Spinal cord (tissue), 10 donors: ENCODE measurements around the gene CAV1. TPM values are rescaled to one million over a fixed set of nuclear protein-coding genes. Genes with fewer than 3 reads are reported as not detected.
A peak's percentile ranks its signal among the peaks of the same experiment; 100 is the strongest.

ENCODE experiments used
- DNase-seq, 6 donors: peaks; one replicate each; pipeline versions ENCODE4 v3.0.0 to v3.0.0-alpha.2; 2013 to 2015; ENCODE audit warnings: low spot score in 6 of 6, low read depth in 4 of 6
- H3K27ac ChIP-seq: one replicate; pipeline ENCODE4 v1.5.1; 2013; ENCODE audit warnings: low read depth, low read length, control low read depth
- H3K27me3 ChIP-seq: one replicate; pipeline ENCODE4 v1.6.1; 2013; ENCODE audit warnings: low read length; ENCODE audit not compliant: control insufficient read depth, insufficient read depth
- H3K36me3 ChIP-seq: one replicate; pipeline ENCODE4 v1.6.1; 2013; ENCODE audit warnings: low read length; ENCODE audit not compliant: control insufficient read depth, insufficient read depth
- H3K4me1 ChIP-seq: one replicate; pipeline ENCODE4 v1.6.1; 2013; ENCODE audit warnings: low read length; ENCODE audit not compliant: control insufficient read depth, insufficient read depth
- H3K4me3 ChIP-seq: one replicate; pipeline ENCODE4 v1.5.1; 2013; ENCODE audit warnings: low read depth, low read length, control low read depth
- H3K9me3 ChIP-seq: one replicate; pipeline ENCODE4 v1.6.1; 2013; ENCODE audit warnings: low read length; ENCODE audit not compliant: control insufficient read depth, insufficient read depth
- WGBS: methylation state at CpG from one replicate; pipeline ENCODE4 v1.1.5; 2013; ENCODE audit warnings: missing lambda C conversion rate; ENCODE audit not compliant: insufficient coverage; 5-methylcytosine and 5-hydroxymethylcytosine counted together
- polyA plus RNA-seq, 2 donors: library from polyadenylated mRNA; unstranded; fragments of 120-200 nt; gene quantifications; one replicate each; pipeline ENCODE4 v1.2.1, GENCODE V29; 2013; ENCODE audit not compliant: insufficient read length in 2 of 2
- total RNA-seq, 2 donors: library from RNA; depleted of rRNA in 1 of 2; stranded (reverse); fragments of 120-200 nt in 1 of 2; fragments of >200 nt in 1 of 2; gene quantifications; one replicate each; pipeline versions ENCODE4 v1.2.3 to v1.2.4, GENCODE V29; 2013 to 2014
- donor health status: healthy.

The CAV1 gene
- total and polyA plus RNA-seq, 4 donors: 27.0 to 74.4 (median 54.5) TPM

DNA sequence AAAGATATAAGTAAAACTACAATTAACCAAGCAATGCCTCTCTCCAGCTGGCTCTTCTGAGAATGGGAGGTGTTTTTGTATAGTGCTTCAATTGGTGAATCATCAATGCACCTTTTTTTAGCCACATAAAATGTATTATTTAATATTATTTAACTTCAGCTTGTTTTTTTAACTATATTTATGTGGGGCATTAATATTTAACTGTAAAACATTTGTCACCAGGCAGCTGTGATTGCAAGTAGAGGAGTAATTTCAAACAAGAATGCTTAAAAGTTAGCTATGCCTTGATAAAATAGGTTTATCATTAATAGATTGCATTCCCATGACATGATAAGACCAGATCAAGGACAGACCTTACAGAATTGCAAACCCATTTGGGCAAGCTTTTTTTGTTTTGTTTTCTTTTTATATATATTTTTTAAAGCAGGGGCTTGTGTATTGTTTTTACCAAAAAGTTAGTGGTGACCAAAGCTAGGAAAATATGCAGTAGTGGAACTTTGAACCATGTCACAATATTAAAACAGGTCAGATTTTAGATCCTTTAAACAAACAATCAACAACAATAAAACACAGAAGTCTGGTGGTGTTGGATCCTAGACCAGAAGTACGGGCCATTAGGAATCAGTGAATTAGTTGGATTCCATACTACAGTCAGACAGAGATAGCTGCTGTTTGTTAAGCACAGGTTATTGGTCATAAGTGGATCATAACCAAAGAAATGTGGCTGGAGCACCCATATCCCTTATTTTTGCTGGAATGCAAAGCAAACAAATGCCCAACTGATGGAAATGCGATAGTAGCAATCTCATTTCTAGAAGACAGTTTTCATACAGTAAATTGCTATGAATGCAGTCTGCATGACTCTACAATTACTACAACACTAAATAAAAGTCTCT is 22.4 kb upstream of the CAV1 start:
- peaks cover 14% of the 10 kb centered on the region for H3K4me1 ChIP-seq
- no peak overlapping the region for H3K27ac ChIP-seq
- no peak overlapping the region for H3K4me3 ChIP-seq
- H3K36me3 ChIP-seq: no peaks in the 10 kb centered on the region
- no peak for DNase-seq
- no peaks in the 10 kb centered on the region for H3K9me3 ChIP-seq
- peaks cover 15% of the 10 kb centered on the region for H3K27me3 ChIP-seq
- no CpG with 5 or more reads among the region's 2 CpGs for WGBS

DNA sequence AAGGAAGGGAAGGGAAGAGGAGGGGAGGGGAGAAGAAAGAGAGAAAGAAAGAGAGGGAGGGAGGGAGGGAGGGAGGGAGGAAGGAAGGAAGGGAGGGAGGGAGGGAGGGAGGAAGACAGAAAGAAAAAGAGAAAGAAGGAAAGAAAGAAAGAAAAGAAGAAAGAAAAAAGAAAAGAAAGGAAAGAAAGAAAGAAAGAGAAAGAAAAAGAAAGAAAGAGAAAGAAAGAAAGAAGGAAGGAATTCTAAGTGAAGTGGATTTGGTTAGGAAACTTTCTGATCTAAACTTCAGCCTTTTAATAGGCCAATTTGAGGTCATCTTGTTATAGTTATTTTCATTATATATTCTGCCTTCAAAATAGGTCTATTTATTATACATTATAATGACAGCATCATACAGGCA is 21.0 kb upstream of the CAV1 start:
- H3K27ac ChIP-seq: no peak overlapping the region
- no peak for DNase-seq
- H3K4me3 ChIP-seq: no peak overlapping the region

DNA sequence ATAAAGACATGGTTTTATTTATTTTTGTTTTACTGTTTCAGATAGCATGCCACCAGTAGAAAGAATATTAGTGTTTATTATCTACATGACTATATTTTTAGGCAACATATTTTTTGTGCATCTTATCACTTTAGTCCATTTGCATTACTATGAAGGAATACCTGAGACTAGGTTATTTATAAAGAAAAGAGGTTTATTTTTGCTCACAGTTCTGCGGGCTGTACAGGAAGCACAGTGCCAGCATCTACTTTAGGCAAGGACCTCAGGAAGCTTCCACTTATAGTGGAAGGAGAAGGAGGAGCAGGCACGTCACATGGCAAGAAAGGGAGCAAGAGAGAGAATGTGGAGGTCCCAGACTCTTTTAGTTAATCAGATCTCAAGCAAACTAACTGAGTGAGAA is 19.6 kb upstream of the CAV1 start:
- DNase-seq: no peak
- Histone ChIP-seq H3K36me3 (no peaks in the 10 kb centered on the region), H3K27me3 (peaks cover 8% of the 10 kb centered on the region), H3K4me1 (peaks cover 4% of the 10 kb centered on the region), H3K27ac (no peak overlapping the region), H3K4me3 (no peak overlapping the region), H3K9me3 (no peaks in the 10 kb centered on the region)
- 100% methylated on average over 1 of the region's 2 CpGs for WGBS

More for the DNA sequence above, 21.0 kb upstream of the CAV1 start:
- no peaks in the 10 kb centered on the region for H3K9me3 ChIP-seq
- no peaks in the 10 kb centered on the region for H3K36me3 ChIP-seq
- H3K27me3 ChIP-seq: peaks cover 15% of the 10 kb centered on the region
- peaks cover 14% of the 10 kb centered on the region for H3K4me1 ChIP-seq

DNA sequence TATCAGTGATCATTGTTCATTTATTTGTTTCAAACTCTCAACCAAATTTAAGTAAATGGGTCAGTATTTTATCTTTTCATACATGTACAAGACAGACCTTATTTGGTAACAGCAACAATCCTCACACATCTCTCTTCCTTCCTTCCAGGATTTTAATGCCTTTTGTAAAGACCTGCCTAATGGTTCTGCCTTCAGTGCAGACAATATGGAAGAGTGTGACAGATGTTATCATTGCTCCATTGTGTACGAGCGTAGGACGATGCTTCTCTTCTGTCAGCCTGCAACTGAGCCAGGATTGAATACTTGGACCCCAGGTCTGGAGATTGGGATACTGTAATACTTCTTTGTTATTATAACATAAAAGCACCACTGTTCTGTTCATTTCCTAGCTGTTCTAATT is 19.0 kb upstream of the CAV1 start:
- H3K4me1 ChIP-seq: no peaks in the 10 kb centered on the region
- H3K27me3 ChIP-seq: peaks cover 3% of the 10 kb centered on the region
- no peak overlapping the region for H3K4me3 ChIP-seq
- no CpG with 5 or more reads among the region's 3 CpGs for WGBS
- DNase-seq: peak in 1 of 6 donors; percentile 17
- no peaks in the 10 kb centered on the region for H3K9me3 ChIP-seq
- H3K27ac ChIP-seq: no peak overlapping the region
- no peaks in the 10 kb centered on the region for H3K36me3 ChIP-seq

DNA sequence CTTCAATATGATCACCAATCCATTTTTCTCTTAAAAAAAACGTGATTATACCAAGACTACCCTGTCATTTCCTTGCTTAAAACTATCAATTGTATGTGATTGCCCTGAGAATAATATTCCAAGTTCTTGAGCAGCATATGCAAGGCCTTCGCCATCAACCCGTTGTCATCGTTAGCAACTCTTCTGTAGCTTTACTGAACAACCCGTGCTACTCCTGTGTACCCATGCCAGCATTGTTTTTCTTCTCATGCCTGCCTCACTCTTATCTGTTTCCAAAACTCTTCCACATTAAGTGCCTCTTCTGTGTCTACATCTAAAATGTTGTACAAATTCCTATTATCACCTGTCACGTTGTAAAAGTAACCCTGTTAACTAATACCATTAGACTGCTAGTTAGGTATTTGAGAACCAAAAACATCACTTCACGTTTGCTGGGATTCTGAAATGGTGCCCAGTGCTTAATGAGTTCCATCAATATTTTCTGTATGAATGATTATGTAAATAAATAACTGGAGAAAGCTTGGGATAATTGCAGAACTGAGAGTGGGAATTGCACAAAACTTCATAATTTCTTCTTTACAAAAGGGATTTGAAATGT is 14.8 kb upstream of the CAV1 start:
- no peak overlapping the region for H3K27ac ChIP-seq
- H3K4me3 ChIP-seq: no peak overlapping the region
- H3K4me1 ChIP-seq: no peaks in the 10 kb centered on the region
- no peaks in the 10 kb centered on the region for H3K27me3 ChIP-seq
- no peaks in the 10 kb centered on the region for H3K36me3 ChIP-seq
- WGBS: 97% methylated on average over 4 of the region's 7 CpGs
- DNase-seq: no peak
- no peaks in the 10 kb centered on the region for H3K9me3 ChIP-seq

DNA sequence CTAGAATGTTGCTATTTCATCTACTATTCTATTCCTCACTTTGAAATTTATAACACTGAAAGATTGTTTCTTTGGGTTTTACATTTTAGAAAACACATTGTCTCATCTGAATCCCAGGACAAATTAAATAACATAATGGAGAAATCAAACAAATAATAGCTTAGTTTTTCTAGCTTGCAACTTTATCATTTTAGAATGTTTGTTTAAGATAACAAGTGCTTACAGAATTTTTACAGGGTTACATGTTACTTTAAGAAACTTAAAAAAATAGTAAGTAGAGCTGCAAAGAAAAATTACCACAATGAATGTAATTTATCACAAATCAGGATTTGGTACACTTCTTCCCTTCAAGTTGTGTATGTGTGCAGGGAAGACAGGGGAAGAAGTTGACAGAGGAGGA is 14.0 kb upstream of the CAV1 start:
- no peaks in the 10 kb centered on the region for H3K4me1 ChIP-seq
- no peaks in the 10 kb centered on the region for H3K9me3 ChIP-seq
- no peaks in the 10 kb centered on the region for H3K36me3 ChIP-seq
- H3K4me3 ChIP-seq: no peak overlapping the region
- no peak overlapping the region for H3K27ac ChIP-seq
- DNase-seq: no peak
- no peaks in the 10 kb centered on the region for H3K27me3 ChIP-seq

DNA sequence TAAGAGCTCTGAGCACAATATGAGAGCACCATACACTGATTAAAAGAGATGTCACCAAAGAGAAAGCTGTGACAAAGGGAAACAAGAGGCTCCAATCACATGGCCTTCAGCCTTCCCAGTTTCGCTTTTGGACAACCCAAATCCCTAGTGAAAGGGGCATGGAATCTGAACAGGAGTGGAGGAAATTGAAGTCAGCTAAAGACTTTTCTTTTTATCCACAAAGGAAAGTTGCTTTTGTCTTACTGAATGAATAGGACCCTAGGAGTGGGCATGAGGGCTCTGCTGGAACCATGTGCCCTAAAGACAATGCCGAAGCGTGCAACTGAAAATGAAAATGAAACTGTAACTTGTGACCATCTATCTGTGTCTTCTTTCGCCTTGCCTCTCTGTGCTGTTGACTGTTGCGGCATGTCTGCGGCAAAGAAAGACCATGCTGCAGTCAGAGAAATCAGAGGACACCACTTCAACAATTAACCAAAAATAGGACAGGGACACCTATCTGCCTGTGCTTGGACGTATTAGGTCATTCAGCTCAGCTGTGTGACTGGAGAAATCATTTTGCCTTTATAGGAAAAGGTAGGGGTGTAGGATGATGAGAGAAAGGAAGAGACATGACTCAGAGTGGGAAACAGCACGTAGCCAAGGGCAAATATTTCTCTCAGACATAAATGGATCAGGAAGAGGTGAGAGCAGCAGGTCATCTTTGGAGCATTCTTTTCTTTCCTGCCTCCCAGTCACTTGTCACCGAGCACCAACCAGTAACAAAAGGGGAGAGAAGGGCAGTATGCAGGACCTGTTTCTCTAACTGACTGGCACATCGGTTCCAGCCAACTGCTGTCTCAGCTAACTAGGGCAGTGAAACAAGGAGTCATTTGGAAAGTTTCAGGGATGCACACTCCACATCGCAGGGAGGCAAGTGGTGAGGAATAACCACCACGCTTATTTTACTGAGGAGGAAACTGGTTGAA is 13.0 kb upstream of the CAV1 start:
- Histone ChIP-seq H3K27me3 (no peaks in the 10 kb centered on the region), H3K27ac (peak overlapping the region; percentile 34), H3K4me3 (no peak overlapping the region), H3K36me3 (no peaks in the 10 kb centered on the region), H3K9me3 (no peaks in the 10 kb centered on the region), H3K4me1 (no peaks in the 10 kb centered on the region)
- WGBS: 66% methylated on average over 5 of the region's 12 CpGs
- DNase-seq: no peak

DNA sequence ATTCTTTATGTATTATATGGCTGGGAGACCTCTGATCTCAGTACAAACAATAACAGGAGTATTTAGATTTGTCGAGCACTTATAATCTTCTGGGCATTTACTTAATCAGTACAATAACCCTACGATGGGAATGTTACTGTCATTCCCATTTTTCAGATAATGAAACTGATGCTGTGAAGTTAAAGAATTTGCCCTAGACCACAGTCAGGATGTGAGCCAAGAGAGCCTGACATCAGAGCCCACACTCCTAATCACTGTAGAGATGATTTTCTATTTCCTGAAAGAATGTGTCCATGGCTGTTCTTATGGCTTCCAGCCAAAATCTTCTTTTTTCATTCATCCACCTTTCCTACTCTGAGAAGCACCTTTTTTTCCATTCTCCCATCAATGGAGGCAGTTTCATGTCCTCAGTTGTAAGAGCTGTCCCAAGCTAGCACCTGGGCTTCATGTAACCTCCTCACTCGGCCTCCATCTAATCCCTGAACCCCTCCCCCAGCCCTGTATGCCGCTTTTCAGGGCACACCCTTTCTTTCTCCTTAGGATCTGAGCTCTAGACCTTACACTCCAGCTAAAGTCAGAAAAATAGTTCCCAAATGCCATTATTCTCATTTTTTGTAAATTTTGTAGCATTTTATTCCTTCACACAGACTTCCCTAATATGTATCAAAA is 12.2 kb upstream of the CAV1 start:
- H3K4me1 ChIP-seq: no peaks in the 10 kb centered on the region
- no peak overlapping the region for H3K27ac ChIP-seq
- DNase-seq: no peak
- WGBS: 100% methylated on average over 2 of the region's 4 CpGs
- no peaks in the 10 kb centered on the region for H3K36me3 ChIP-seq
- no peaks in the 10 kb centered on the region for H3K27me3 ChIP-seq
- H3K9me3 ChIP-seq: no peaks in the 10 kb centered on the region
- no peak overlapping the region for H3K4me3 ChIP-seq

DNA sequence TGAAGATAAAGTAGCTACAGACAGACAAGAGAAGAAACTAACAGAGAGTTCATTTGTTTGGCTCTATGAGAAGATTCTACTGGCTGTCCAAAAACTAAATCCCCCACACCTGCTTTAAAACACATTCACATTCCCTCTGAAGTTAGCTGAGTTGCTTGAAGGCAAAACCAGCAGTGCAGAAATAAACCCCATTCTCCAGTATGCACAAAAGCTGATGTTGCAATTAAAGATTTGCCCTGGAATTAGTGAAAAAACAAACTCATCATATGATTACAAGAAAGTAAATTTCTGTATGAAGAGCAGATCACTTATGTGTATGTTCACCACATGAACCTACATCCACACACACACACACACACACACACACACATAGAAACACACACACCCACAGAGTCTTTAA is 9.3 kb upstream of the CAV1 start:
- no peaks in the 10 kb centered on the region for H3K9me3 ChIP-seq
- no peaks in the 10 kb centered on the region for H3K36me3 ChIP-seq
- no peak overlapping the region for H3K4me3 ChIP-seq
- no peak for DNase-seq
- H3K4me1 ChIP-seq: no peaks in the 10 kb centered on the region
- no peaks in the 10 kb centered on the region for H3K27me3 ChIP-seq
- H3K27ac ChIP-seq: no peak overlapping the region
